Spleen (tissue), 11 donors: Measurements from ENCODE around the gene DMGDH. TPM values are rescaled to one million over a fixed set of nuclear protein-coding genes. Genes with fewer than 3 reads are reported as not detected.

Experiments
- DNase-seq: peaks from one replicate; pipeline ENCODE4 v3.0.0-alpha.2; 2020
- H3K27ac ChIP-seq, 8 donors: fragments of 200-600 bp; sonication (generic) in 7 of 8; 1 replicate in 4 of 8; 2 replicates in 4 of 8; pipeline versions ENCODE4 v1.5.0 to v1.8.0; 2016 to 2021; ENCODE audit warnings: inconsistent platforms in 4 of 8, mild to moderate bottlenecking in 4 of 8, moderate library complexity in 1 of 8
- H3K27me3 ChIP-seq, 7 donors: fragments of 200-600 bp; sonication (generic) in 6 of 7; replicated peaks in 1 of 7; 1 replicate in 4 of 7; 2 replicates in 3 of 7; pipeline versions ENCODE4 v1.5.0 to v1.8.0; 2016 to 2021; ENCODE audit warnings: inconsistent platforms in 3 of 7, mild to moderate bottlenecking in 1 of 7
- H3K36me3 ChIP-seq, 6 donors: fragments of 200-600 bp; sonication (generic) in 5 of 6; 1 replicate in 4 of 6; 2 replicates in 2 of 6; pipeline versions ENCODE4 v1.5.0 to v1.8.0; 2016 to 2021; ENCODE audit warnings: inconsistent platforms in 2 of 6
- H3K4me1 ChIP-seq, 6 donors: fragments of 200-600 bp; sonication (generic) in 5 of 6; 1 replicate in 3 of 6; 2 replicates in 3 of 6; pipeline versions ENCODE4 v1.5.0 to v1.8.0; 2016 to 2021; ENCODE audit warnings: inconsistent platforms in 3 of 6
- H3K4me3 ChIP-seq, 8 donors: fragments of 200-600 bp; sonication (generic) in 7 of 8; 1 replicate in 4 of 8; 2 replicates in 4 of 8; pipeline versions ENCODE4 v1.5.0 to v1.8.0; 2016 to 2021; ENCODE audit warnings: inconsistent platforms in 4 of 8, mild to moderate bottlenecking in 4 of 8, moderate library complexity in 2 of 8
- H3K9me3 ChIP-seq, 8 donors: fragments of 200-600 bp; sonication (generic) in 7 of 8; 1 replicate in 4 of 8; 2 replicates in 4 of 8; pipeline versions ENCODE4 v1.5.0 to v1.8.0; 2016 to 2021; ENCODE audit warnings: inconsistent platforms in 4 of 8
- POLR2A ChIP-seq, 3 donors: fragments of 450-650 bp; IDR thresholded peaks; one replicate each; pipeline ENCODE4 v1.5.1; 2017; ENCODE audit warnings: antibody characterized with exemption in 3 of 3, mild to moderate bottlenecking in 1 of 3
- POLR2AphosphoS5 ChIP-seq, 3 donors: sonication (generic); formaldehyde crosslinking; IDR thresholded peaks; one replicate each; pipeline ENCODE4 v1.5.1; 2017; ENCODE audit warnings: antibody characterized with exemption in 3 of 3
- WGBS, 5 donors: extraction: QIAGEN DNeasy Blood & Tissue Kit in 3 of 5; methylation state at CpG; one replicate each; pipeline versions ENCODE4 v1.1.5 to v1.1.7; 2013 to 2018; 5-methylcytosine and 5-hydroxymethylcytosine counted together
- intact Hi-C: fragments of 100-400 bp; cut with DNase I; formaldehyde crosslinking; loops from one replicate; pipeline ENCODE4 v1.15.0; 2023; ENCODE audit warnings: low total_unique reads
- polyA plus RNA-seq, 3 donors: library from polyadenylated mRNA; stranded (reverse); fragments of 200-250 nt; gene quantifications; one replicate each; pipeline ENCODE4 v1.2.1, GENCODE V29; 2013
- total RNA-seq, 7 donors: library from RNA; depleted of rRNA in 3 of 7; stranded (reverse); fragments of >200 nt in 3 of 7; fragmentation: NEBNext Ultra II Directional in 4 of 7; extraction: Animal tissue kit (Norgen Biotek cat#: 25700) in 4 of 7; gene quantifications; one replicate each; pipeline versions ENCODE4 v1.1.0 to v1.2.1, GENCODE V29; 2016 to 2021
- TF ChIP-seq, protein P1 (sequence below), 11 experiments: fragments of 200-600 bp in 7 of 11; fragments of 450-650 bp in 4 of 11; sonication (generic) in 4 of 11; IDR thresholded peaks in 8 of 11; conservative IDR thresholded peaks in 3 of 11; 1 replicate in 7 of 11; 2 replicates in 4 of 11; pipeline versions ENCODE4 v1.4.0 to v1.8.0; 2016 to 2021; ENCODE audit warnings: antibody characterized with exemption in 11 of 11, inconsistent platforms in 4 of 11, mild to moderate bottlenecking in 1 of 11
- donor health status: healthy with polysubstance abuse.
- donor health status: DM: no; HTN: no; CAD: no; lungs with moderate emphysema.
- donor health status: DM: no; HTN: no; CAD: no.
- donor health status: Bipolar disorder and iron deficiency.
- donor health status: healthy.
- donor health status: DM: no; HTN: no; CAD: no.
- donor health status: DM: yes; HTN: yes; CAD: no.

Gene DMGDH
- total and polyA plus RNA-seq, 10 donors, result 0.06 to 1.4 (median 0.45) TPM; not detected in 2

GRCh38 chr5:79023947-79024346 lies 45.5 kb downstream of the DMGDH start:
- Histone ChIP-seq H3K27ac (no peak overlapping the region), H3K4me3 (no peak overlapping the region), H3K9me3 (no peaks in the 10 kb centered on the region), H3K36me3 (no peaks in the 10 kb centered on the region), H3K4me1 (peaks cover 0 to 14% (median 11%) of the 10 kb centered on the region in 6 donors), H3K27me3 (peaks cover 0 to 59% (median 12%) of the 10 kb centered on the region in 7 donors)
- intact Hi-C loops, result loop anchor here (5.0 to 10.0 kb wide), 2 partner anchors 108 to 441 kb away; no protein-coding TSS in a partner anchor
- WGBS, 5 donors, result 92 to 98% (median 97%) methylated on average over 1 of the region's 1 CpG
- TF ChIP-seq POLR2A (IDR thresholded peaks at IDR 0.05) (no peak), POLR2AphosphoS5 (IDR thresholded peaks at IDR 0.05) (no peak)
- TF ChIP-seq, protein P1, sequence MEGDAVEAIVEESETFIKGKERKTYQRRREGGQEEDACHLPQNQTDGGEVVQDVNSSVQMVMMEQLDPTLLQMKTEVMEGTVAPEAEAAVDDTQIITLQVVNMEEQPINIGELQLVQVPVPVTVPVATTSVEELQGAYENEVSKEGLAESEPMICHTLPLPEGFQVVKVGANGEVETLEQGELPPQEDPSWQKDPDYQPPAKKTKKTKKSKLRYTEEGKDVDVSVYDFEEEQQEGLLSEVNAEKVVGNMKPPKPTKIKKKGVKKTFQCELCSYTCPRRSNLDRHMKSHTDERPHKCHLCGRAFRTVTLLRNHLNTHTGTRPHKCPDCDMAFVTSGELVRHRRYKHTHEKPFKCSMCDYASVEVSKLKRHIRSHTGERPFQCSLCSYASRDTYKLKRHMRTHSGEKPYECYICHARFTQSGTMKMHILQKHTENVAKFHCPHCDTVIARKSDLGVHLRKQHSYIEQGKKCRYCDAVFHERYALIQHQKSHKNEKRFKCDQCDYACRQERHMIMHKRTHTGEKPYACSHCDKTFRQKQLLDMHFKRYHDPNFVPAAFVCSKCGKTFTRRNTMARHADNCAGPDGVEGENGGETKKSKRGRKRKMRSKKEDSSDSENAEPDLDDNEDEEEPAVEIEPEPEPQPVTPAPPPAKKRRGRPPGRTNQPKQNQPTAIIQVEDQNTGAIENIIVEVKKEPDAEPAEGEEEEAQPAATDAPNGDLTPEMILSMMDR (IDR thresholded peaks at IDR 0.05 in 8 of 11, conservative IDR thresholded peaks at IDR 0.05 in 3 of 11), result no peak
- DNase-seq, result no peak

- TF ChIP-seq POLR2A (IDR thresholded peaks at IDR 0.05) (no peak), POLR2AphosphoS5 (IDR thresholded peaks at IDR 0.05) (no peak)
- TF ChIP-seq, protein P1 (IDR thresholded peaks at IDR 0.05 in 8 of 11, conservative IDR thresholded peaks at IDR 0.05 in 3 of 11), result no peak
- H3K4me3 ChIP-seq, result no peak overlapping the region
- H3K36me3 ChIP-seq, result no peaks in the 10 kb centered on the region
- WGBS, 5 donors, result 89 to 100% (median 94%) methylated on average over 1 of the region's 1 CpG
- H3K27me3 ChIP-seq, result peaks cover 0 to 63% (median 12%) of the 10 kb centered on the region in 7 donors
- no peaks in the 10 kb centered on the region for H3K9me3 ChIP-seq
- intact Hi-C loops, result loop anchor here (5.0 to 10.0 kb wide), 2 partner anchors 109 to 441 kb away; no protein-coding TSS in a partner anchor
- peaks cover 0 to 14% (median 11%) of the 10 kb centered on the region in 6 donors for H3K4me1 ChIP-seq
- DNase-seq, result no peak
- no peak overlapping the region for H3K27ac ChIP-seq
Measured at GRCh38 chr5:79023348-79023747, 46.1 kb downstream of the DMGDH start.

- 69 to 89% (median 82%) methylated on average over 2 of the region's 2 CpGs for WGBS, 5 donors
- no peaks in the 10 kb centered on the region for H3K36me3 ChIP-seq
- H3K9me3 ChIP-seq, result no peaks in the 10 kb centered on the region
- TF ChIP-seq, protein P1 (IDR thresholded peaks at IDR 0.05 in 8 of 11, conservative IDR thresholded peaks at IDR 0.05 in 3 of 11), result no peak
- TF ChIP-seq POLR2AphosphoS5 (IDR thresholded peaks at IDR 0.05) (no peak), POLR2A (IDR thresholded peaks at IDR 0.05) (no peak)
- intact Hi-C loops, result loop anchor here (5.0 to 10.0 kb wide), 2 partner anchors 110 to 442 kb away; no protein-coding TSS in a partner anchor
- peaks cover 0 to 14% (median 11%) of the 10 kb centered on the region in 6 donors for H3K4me1 ChIP-seq
- peaks cover 0 to 69% (median 12%) of the 10 kb centered on the region in 7 donors for H3K27me3 ChIP-seq
- H3K4me3 ChIP-seq, result no peak overlapping the region
- no peak overlapping the region for H3K27ac ChIP-seq
- no peak for DNase-seq
Measured at GRCh38 chr5:79022771-79023170, 46.7 kb downstream of the DMGDH start.

- WGBS, 5 donors, result 40 to 70% (median 52%) methylated on average over 4 of the region's 4 CpGs
- Histone ChIP-seq H3K36me3 (no peaks in the 10 kb centered on the region), H3K4me3 (no peak overlapping the region), H3K4me1 (peaks cover 0 to 14% (median 11%) of the 10 kb centered on the region in 6 donors), H3K27ac (no peak overlapping the region), H3K27me3 (peaks cover 0 to 67% (median 12%) of the 10 kb centered on the region in 7 donors), H3K9me3 (no peaks in the 10 kb centered on the region)
- no peak for DNase-seq
- TF ChIP-seq POLR2AphosphoS5 (IDR thresholded peaks at IDR 0.05), result no peak
- TF ChIP-seq, protein P1 (IDR thresholded peaks at IDR 0.05 in 8 of 11, conservative IDR thresholded peaks at IDR 0.05 in 3 of 11), result no peak
- TF ChIP-seq POLR2A (IDR thresholded peaks at IDR 0.05), result no peak
- intact Hi-C loops, result loop anchor here (5.0 to 10.0 kb wide), 2 partner anchors 111 to 443 kb away; no protein-coding TSS in a partner anchor
Measured at GRCh38 chr5:79021753-79022152, 47.7 kb downstream of the DMGDH start.
